Neural cell (in vitro differentiated cells): ENCODE measurements around the gene SGCD. TPM values are rescaled to one million over a fixed set of nuclear protein-coding genes. Genes with fewer than 3 reads are reported as not detected.

Source experiments
- H2AFZ ChIP-seq: fragments of 200-600, 300-800 bp; sonication (generic), shearing (Covaris generic); 2 replicates; pipeline ENCODE4 v1.6.0; 2014; ENCODE audit warnings: low read depth, mild to moderate bottlenecking, antibody characterized with exemption, low read length, moderate library complexity
- H3F3A ChIP-seq: fragments of 200-600 bp; shearing (Covaris generic); 2 replicates; pipeline ENCODE4 v1.6.1; 2016; ENCODE audit warnings: mild to moderate bottlenecking, moderate library complexity, mixed read lengths, antibody characterized with exemption, low read length; ENCODE audit not compliant: insufficient read depth, poor library complexity, severe bottlenecking
- H3K27ac ChIP-seq: fragments of 200-600, 300-800 bp; sonication (generic), shearing (Covaris generic); 2 replicates; pipeline ENCODE4 v1.5.1; 2014; ENCODE audit warnings: mild to moderate bottlenecking, low read length, moderate library complexity
- H3K27me3 ChIP-seq: fragments of 300-800, 200-600 bp; sonication (generic), shearing (Covaris generic); 2 replicates; pipeline ENCODE4 v1.6.0; 2014; ENCODE audit warnings: mild to moderate bottlenecking, low read depth, low read length, moderate library complexity; ENCODE audit not compliant: insufficient read depth
- H3K36me3 ChIP-seq: fragments of 300-800, 200-600 bp; sonication (generic), shearing (Covaris generic); 2 replicates; pipeline ENCODE4 v1.5.1; 2014; ENCODE audit warnings: mild to moderate bottlenecking, antibody characterized with exemption, low read length, moderate library complexity; ENCODE audit not compliant: insufficient read depth
- H3K4me2 ChIP-seq: fragments of 300-800, 200-600 bp; sonication (generic), shearing (Covaris generic); 2 replicates; pipeline ENCODE4 v1.6.0; 2014; ENCODE audit warnings: mild to moderate bottlenecking, low read length
- H3K4me3 ChIP-seq: fragments of 300-800, 200-600 bp; sonication (generic), shearing (Covaris generic); 2 replicates; pipeline ENCODE4 v1.5.1; 2014; ENCODE audit warnings: mild to moderate bottlenecking, low read length, moderate library complexity
- H3K79me2 ChIP-seq: fragments of 200-600 bp; shearing (Covaris generic); replicated peaks from 2 replicates; pipeline ENCODE4 v1.6.0; 2014; ENCODE audit warnings: mild to moderate bottlenecking, low read length, moderate library complexity; ENCODE audit not compliant: insufficient read depth
- H3K9ac ChIP-seq: fragments of 300-800, 200-600 bp; sonication (generic), shearing (Covaris generic); 2 replicates; pipeline ENCODE4 v1.6.1; 2016; ENCODE audit warnings: mild to moderate bottlenecking, low read length, mixed read lengths
- H3K9me2 ChIP-seq: fragments of 200-600 bp; shearing (Covaris generic); 2 replicates; pipeline ENCODE4 v1.6.1; 2016; ENCODE audit warnings: mild to moderate bottlenecking, low read length, mixed read lengths; ENCODE audit not compliant: insufficient read depth
- H3K9me3 ChIP-seq: fragments of 200-600, 300-800 bp; sonication (generic), shearing (Covaris generic); 2 replicates; pipeline ENCODE4 v1.6.1; 2016; ENCODE audit warnings: mild to moderate bottlenecking, mixed run types, low read length, moderate library complexity, mixed read lengths
- H4K20me1 ChIP-seq: fragments of 200-600 bp; shearing (Covaris generic); 2 replicates; pipeline ENCODE4 v1.6.1; 2016; ENCODE audit warnings: mild to moderate bottlenecking, mixed run types; ENCODE audit not compliant: insufficient read depth
- CTCF ChIP-seq: fragments of 450-650 bp; IDR thresholded peaks from 2 replicates; pipeline ENCODE4 v1.5.1; 2014; ENCODE audit warnings: antibody characterized with exemption, mild to moderate bottlenecking, moderate library complexity; ENCODE audit not compliant: poor library complexity, severe bottlenecking
- EP300 ChIP-seq: fragments of 450-650 bp; conservative IDR thresholded peaks from 2 replicates; pipeline ENCODE4 v1.6.1; 2014; ENCODE audit warnings: antibody characterized with exemption, mild to moderate bottlenecking, moderate library complexity; ENCODE audit not compliant: poor library complexity, severe bottlenecking
- EZH2 ChIP-seq: fragments of 200-600, 300-800 bp; shearing (Covaris generic), sonication (generic); IDR thresholded peaks from 2 replicates; pipeline ENCODE4 v1.6.1; 2014; ENCODE audit warnings: antibody characterized with exemption, low read length, borderline replicate concordance, mild to moderate bottlenecking; ENCODE audit not compliant: insufficient read depth, poor library complexity, severe bottlenecking
- MXI1 ChIP-seq: fragments of 450-650 bp; conservative IDR thresholded peaks from 2 replicates; pipeline ENCODE4 v1.6.1; 2014; ENCODE audit warnings: antibody characterized with exemption, mild to moderate bottlenecking; ENCODE audit not compliant: poor library complexity, severe bottlenecking
- POLR2AphosphoS5 ChIP-seq: IDR thresholded peaks from 2 replicates; pipeline ENCODE4 v1.6.1; 2012
- RAD21 ChIP-seq: fragments of 450-650 bp; conservative IDR thresholded peaks from 2 replicates; pipeline ENCODE4 v1.6.1; 2014; ENCODE audit warnings: antibody characterized with exemption, mild to moderate bottlenecking, moderate library complexity
- REST ChIP-seq: IDR thresholded peaks from 2 replicates; pipeline ENCODE4 v1.6.1; 2012; ENCODE audit warnings: borderline replicate concordance
- SMC3 ChIP-seq: fragments of 450-650 bp; conservative IDR thresholded peaks from 2 replicates; pipeline ENCODE4 v1.6.1; 2014; ENCODE audit warnings: antibody characterized with exemption, mild to moderate bottlenecking, moderate library complexity; ENCODE audit not compliant: poor library complexity
- TAF1 ChIP-seq: IDR thresholded peaks from 2 replicates; pipeline ENCODE4 v1.6.1; 2012; ENCODE audit warnings: low read depth
- polyA plus RNA-seq: library from polyadenylated mRNA; depleted of rRNA; stranded (reverse); fragments of >200 nt; gene quantifications from 2 replicates; pipeline ENCODE4 v1.2.3, GENCODE V29; 2014

SGCD gene
- polyA plus RNA-seq, 1 donor from 2014 or later = 3.4 TPM

GRCh38 chr5:156380848-156381247 lies 53.9 kb downstream of the SGCD start:
- Histone ChIP-seq H3K36me3 (no peaks in the 10 kb centered on the region), H3K27me3 (no peaks in the 10 kb centered on the region), H3K27ac (no peak overlapping the region), H3F3A (no peaks in the 10 kb centered on the region), H3K9ac (no peak overlapping the region), H3K9me2 (no peaks in the 10 kb centered on the region), H3K4me3 (no peak overlapping the region), H3K9me3 (no peaks in the 10 kb centered on the region), H2AFZ (no peak overlapping the region), H3K4me2 (no peak overlapping the region), H4K20me1 (no peaks in the 10 kb centered on the region), H3K79me2 (no peaks in the 10 kb centered on the region)
- no peak for TF ChIP-seq POLR2AphosphoS5
- TF ChIP-seq EZH2 = no peak
- TF ChIP-seq CTCF = no peak
- TF ChIP-seq MXI1 = no peak
- TF ChIP-seq REST = no peak
- TF ChIP-seq TAF1 = no peak
- TF ChIP-seq SMC3 = no peak
- no peak for TF ChIP-seq RAD21
- no peak for TF ChIP-seq EP300

GRCh38 chr5:156383510-156384265 lies 56.7 kb downstream of the SGCD start:
- Histone ChIP-seq H3K79me2 (no peaks in the 10 kb centered on the region), H3K27ac (no peak overlapping the region), H3K36me3 (no peaks in the 10 kb centered on the region), H2AFZ (no peak overlapping the region), H3K4me2 (no peak overlapping the region), H4K20me1 (no peaks in the 10 kb centered on the region), H3F3A (no peaks in the 10 kb centered on the region), H3K4me3 (no peak overlapping the region), H3K9me2 (no peaks in the 10 kb centered on the region), H3K27me3 (no peaks in the 10 kb centered on the region), H3K9ac (no peak overlapping the region), H3K9me3 (no peaks in the 10 kb centered on the region)
- TF ChIP-seq SMC3 = no peak
- TF ChIP-seq POLR2AphosphoS5 = no peak
- TF ChIP-seq REST = no peak
- no peak for TF ChIP-seq MXI1
- no peak for TF ChIP-seq TAF1
- no peak for TF ChIP-seq CTCF
- no peak for TF ChIP-seq EP300
- TF ChIP-seq EZH2 = no peak
- no peak for TF ChIP-seq RAD21
